Measurements from ENCODE around the gene BANP.

Gene BANP

DNA sequence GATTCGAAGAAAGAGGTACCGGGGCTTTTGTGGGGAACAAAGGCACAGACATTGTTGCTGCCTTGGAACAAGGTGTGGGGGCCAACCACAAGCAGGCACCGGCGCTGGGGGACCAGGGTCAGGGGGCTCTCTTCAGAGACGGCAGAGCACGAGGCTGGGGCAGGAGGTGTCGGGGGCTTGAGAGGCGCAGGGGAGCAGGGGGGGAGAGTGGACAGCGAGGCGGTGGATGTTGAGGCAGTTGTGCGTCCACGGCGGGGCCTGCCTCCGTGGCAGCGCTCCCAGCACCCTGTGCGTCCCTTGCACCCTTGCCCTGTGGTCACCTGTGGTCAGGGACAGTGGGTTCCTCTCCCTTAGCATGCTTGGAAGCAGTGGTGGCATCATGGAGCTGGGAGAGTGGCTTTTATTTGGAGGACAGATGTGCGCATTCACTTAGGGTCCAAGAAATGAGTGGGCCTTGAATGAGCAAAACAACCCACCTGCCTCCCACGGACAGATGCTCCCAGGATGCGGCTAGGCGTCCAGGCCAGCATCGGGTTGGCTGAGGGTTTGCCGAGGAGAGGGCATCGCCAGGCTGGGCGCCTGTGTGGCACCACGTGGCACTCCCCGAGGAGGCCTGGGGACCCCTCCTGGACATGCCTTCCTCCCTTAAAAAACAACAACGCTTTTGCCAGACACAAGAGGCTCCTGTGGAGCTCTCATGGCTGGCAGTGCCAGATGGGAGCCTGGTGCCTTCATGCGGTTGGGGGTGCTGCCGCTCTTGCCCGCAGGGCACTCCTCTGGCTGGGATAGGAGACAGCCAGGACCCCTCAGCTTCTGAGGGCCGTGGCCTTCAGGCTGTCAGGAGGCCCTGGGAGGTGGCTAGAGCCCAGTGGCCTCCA, 113.0 kb downstream of the BANP start:
- Histone ChIP-seq H4K91ac (ENCODE audit: low read depth, low read length) (no peak overlapping the region), H3K9me3 (ENCODE audit: insufficient read depth, low read depth, low read length) (peaks cover 3% of the 10 kb centered on the region), H3K23ac (ENCODE audit: low read length) (no peak overlapping the region), H3K4me2 (ENCODE audit: low read length) (no peak overlapping the region), H3K4me3 (ENCODE audit: low read depth, low read length) (no peak overlapping the region), H3K4ac (ENCODE audit: low read depth, low read length) (no peak overlapping the region), H3K4me1 (ENCODE audit: control insufficient read depth in 1 of 2, insufficient read depth in 2 of 2, low read length in 2 of 2) (peaks cover 19 to 20% of the 10 kb centered on the region in 2 experiments), H3K79me2 (ENCODE audit: control insufficient read depth, insufficient read depth, low read length, poor library complexity) (no peaks in the 10 kb centered on the region), H2BK5ac (ENCODE audit: low read depth, low read length, poor library complexity) (no peak overlapping the region), H2AFZ (ENCODE audit: insufficient read depth, low read length, poor library complexity) (no peak overlapping the region), H3K27ac (ENCODE audit: low read depth, low read length) (no peak overlapping the region), H4K12ac (ENCODE audit: low read depth, low read length) (peak overlapping the region; percentile 32), H3K79me1 (ENCODE audit: low read length) (peaks cover 8% of the 10 kb centered on the region), H4K8ac (ENCODE audit: low read depth, low read length) (no peak overlapping the region), H2AK5ac (ENCODE audit: low read length) (peak overlapping the region; percentile 17), H3K27me3 (ENCODE audit: insufficient read depth, low read length) (no peaks in the 10 kb centered on the region), H3K9ac (ENCODE audit: low read length) (no peak overlapping the region), H3K18ac (ENCODE audit: low read length) (peak overlapping the region; percentile 31), H3K14ac (ENCODE audit: low read length) (no peak overlapping the region), H3K36me3 (ENCODE audit: control insufficient read depth in 1 of 2, insufficient read depth in 2 of 2, low read length in 2 of 2) (peaks cover 21 to 23% of the 10 kb centered on the region in 2 experiments), H2BK12ac (ENCODE audit: low read length) (no peak overlapping the region), H2BK120ac (ENCODE audit: insufficient read depth, low read length, poor library complexity) (no peak overlapping the region)
- no peak for DNase-seq
- WGBS (ENCODE audit: extremely low coverage, insufficient coverage, insufficient read length) = no CpG with 5 or more reads among the region's 31 CpGs

DNA sequence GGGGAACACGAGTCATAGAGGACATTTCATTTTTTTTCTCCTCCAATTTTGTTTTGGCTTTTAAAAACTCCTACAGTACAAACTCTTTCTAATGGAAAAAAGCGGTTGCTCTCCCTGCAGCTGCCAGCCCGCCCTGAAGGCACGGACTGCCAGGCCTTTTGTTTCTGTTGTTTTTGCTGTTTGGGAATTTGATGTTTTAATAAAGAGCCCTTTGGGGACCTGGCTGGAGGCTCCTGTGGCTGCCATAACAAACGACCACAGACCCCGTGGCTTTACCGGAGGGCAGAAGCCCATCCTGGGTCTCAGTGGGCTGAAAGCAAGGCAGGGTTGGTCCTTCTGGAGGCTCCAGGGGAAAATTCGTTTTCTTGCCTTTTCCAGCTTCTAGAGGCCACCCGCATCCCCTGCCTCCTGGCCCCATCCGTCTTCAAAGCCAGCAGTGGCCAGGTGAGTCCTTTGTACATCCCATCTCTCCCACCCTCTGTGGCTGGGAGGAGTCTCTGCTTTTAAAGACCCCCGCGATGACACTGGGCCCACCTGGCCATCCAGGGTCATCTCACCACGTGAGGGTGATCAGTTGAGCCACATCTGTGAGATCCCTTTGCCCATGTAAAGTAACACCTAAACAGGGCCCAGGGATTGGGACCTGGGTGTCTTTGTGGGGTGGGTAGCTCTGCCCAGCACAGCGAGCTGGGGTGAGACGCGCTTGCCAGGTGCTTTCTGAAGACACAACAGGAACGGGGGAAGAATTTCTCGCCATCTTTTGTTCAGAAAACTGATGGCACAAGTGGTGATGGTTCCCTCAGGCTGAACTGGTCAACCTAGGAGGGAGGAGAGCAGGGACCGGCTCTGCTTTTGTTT, 113.9 kb downstream of the BANP start:
- Histone ChIP-seq H3K4me1 (ENCODE audit: control insufficient read depth in 1 of 2, insufficient read depth in 2 of 2, low read length in 2 of 2) (peaks cover 19 to 20% of the 10 kb centered on the region in 2 experiments), H3K14ac (ENCODE audit: low read length) (no peak overlapping the region), H3K79me2 (ENCODE audit: control insufficient read depth, insufficient read depth, low read length, poor library complexity) (no peaks in the 10 kb centered on the region), H2BK5ac (ENCODE audit: low read depth, low read length, poor library complexity) (no peak overlapping the region), H3K4ac (ENCODE audit: low read depth, low read length) (no peak overlapping the region), H3K18ac (ENCODE audit: low read length) (no peak overlapping the region), H3K4me3 (ENCODE audit: low read depth, low read length) (no peak overlapping the region), H3K36me3 (ENCODE audit: control insufficient read depth in 1 of 2, insufficient read depth in 2 of 2, low read length in 2 of 2) (peaks cover 21 to 23% of the 10 kb centered on the region in 2 experiments), H4K8ac (ENCODE audit: low read depth, low read length) (no peak overlapping the region), H3K79me1 (ENCODE audit: low read length) (peaks cover 8% of the 10 kb centered on the region), H4K12ac (ENCODE audit: low read depth, low read length) (no peak overlapping the region), H2BK120ac (ENCODE audit: insufficient read depth, low read length, poor library complexity) (no peak overlapping the region), H3K23ac (ENCODE audit: low read length) (no peak overlapping the region), H4K91ac (ENCODE audit: low read depth, low read length) (no peak overlapping the region), H3K27ac (ENCODE audit: low read depth, low read length) (no peak overlapping the region), H3K4me2 (ENCODE audit: low read length) (no peak overlapping the region), H2AK5ac (ENCODE audit: low read length) (no peak overlapping the region), H2AFZ (ENCODE audit: insufficient read depth, low read length, poor library complexity) (no peak overlapping the region), H3K27me3 (ENCODE audit: insufficient read depth, low read length) (no peaks in the 10 kb centered on the region), H3K9me3 (ENCODE audit: insufficient read depth, low read depth, low read length) (peaks cover 3% of the 10 kb centered on the region), H2BK12ac (ENCODE audit: low read length) (no peak overlapping the region), H3K9ac (ENCODE audit: low read length) (no peak overlapping the region)
- DNase-seq = no peak
- no CpG with 5 or more reads among the region's 19 CpGs for WGBS (ENCODE audit: extremely low coverage, insufficient coverage, insufficient read length)

DNA sequence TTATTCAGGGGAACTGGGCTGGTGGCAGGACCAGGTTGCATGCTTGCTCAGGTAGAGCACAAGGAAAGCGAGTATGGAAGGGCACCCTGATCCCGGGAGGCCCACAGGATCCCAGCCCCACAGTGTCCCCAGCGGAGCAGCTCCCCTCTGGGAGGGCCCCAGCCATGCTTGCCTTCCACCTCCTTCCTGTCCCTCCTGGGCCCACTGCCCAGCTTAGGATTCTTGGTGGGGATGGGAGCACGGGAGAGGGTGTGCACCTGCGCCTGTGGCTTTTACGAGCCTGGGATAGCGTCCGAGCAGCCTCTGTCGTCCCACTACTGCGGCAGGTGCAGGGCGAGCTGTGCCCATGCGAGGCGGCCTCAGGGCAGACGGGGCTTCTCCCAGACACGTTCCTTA, 114.5 kb downstream of the BANP start:
- H3K4me3 ChIP-seq (ENCODE audit: low read depth, low read length) = no peak overlapping the region
- WGBS (ENCODE audit: extremely low coverage, insufficient coverage, insufficient read length) = no CpG with 5 or more reads among the region's 15 CpGs
- H3K4me1 ChIP-seq (ENCODE audit: control insufficient read depth in 1 of 2, insufficient read depth in 2 of 2, low read length in 2 of 2) = peaks cover 19 to 20% of the 10 kb centered on the region in 2 experiments
- no peak overlapping the region for H3K9ac ChIP-seq (ENCODE audit: low read length)
- no peak overlapping the region for H3K18ac ChIP-seq (ENCODE audit: low read length)
- H3K27me3 ChIP-seq (ENCODE audit: insufficient read depth, low read length) = no peaks in the 10 kb centered on the region
- peaks cover 8% of the 10 kb centered on the region for H3K79me1 ChIP-seq (ENCODE audit: low read length)
- no peak overlapping the region for H2BK120ac ChIP-seq (ENCODE audit: insufficient read depth, low read length, poor library complexity)
- no peak overlapping the region for H3K4me2 ChIP-seq (ENCODE audit: low read length)
- peaks cover 3% of the 10 kb centered on the region for H3K9me3 ChIP-seq (ENCODE audit: insufficient read depth, low read depth, low read length)
- H2AK5ac ChIP-seq (ENCODE audit: low read length) = no peak overlapping the region
- H3K27ac ChIP-seq (ENCODE audit: low read depth, low read length) = no peak overlapping the region
- no peak overlapping the region for H3K4ac ChIP-seq (ENCODE audit: low read depth, low read length)
- no peak overlapping the region for H2AFZ ChIP-seq (ENCODE audit: insufficient read depth, low read length, poor library complexity)
- no peaks in the 10 kb centered on the region for H3K79me2 ChIP-seq (ENCODE audit: control insufficient read depth, insufficient read depth, low read length, poor library complexity)
- peaks cover 20 to 22% of the 10 kb centered on the region in 2 experiments for H3K36me3 ChIP-seq (ENCODE audit: control insufficient read depth in 1 of 2, insufficient read depth in 2 of 2, low read length in 2 of 2)
- no peak overlapping the region for H4K91ac ChIP-seq (ENCODE audit: low read depth, low read length)
- no peak for DNase-seq
- H3K14ac ChIP-seq (ENCODE audit: low read length) = no peak overlapping the region
- no peak overlapping the region for H3K23ac ChIP-seq (ENCODE audit: low read length)
- H2BK12ac ChIP-seq (ENCODE audit: low read length) = no peak overlapping the region
- H4K8ac ChIP-seq (ENCODE audit: low read depth, low read length) = no peak overlapping the region
- H4K12ac ChIP-seq (ENCODE audit: low read depth, low read length) = no peak overlapping the region
- no peak overlapping the region for H2BK5ac ChIP-seq (ENCODE audit: low read depth, low read length, poor library complexity)

DNA sequence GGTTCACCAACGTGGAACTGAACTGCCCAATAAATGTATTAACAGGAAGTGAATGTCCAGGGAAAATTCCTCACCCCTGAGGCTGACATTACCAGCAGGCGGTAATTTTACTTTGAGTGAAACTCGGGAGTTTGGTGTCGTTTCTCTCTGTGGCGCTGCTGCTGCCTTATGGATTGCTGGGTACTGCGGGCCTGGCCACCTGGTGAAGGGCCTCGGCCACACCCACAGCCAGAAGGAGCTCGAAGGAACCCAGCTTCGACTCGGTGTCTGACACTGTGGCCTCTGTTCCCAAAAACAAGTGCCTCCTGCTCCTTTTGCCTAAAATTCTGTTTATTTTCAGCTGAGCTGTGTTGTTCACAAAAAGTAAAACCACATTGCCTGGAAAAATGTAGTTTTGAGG, 115.0 kb downstream of the BANP start:
- no peak overlapping the region for H3K4me2 ChIP-seq (ENCODE audit: low read length)

More for the DNA sequence above, 115.0 kb downstream of the BANP start:
- H2BK5ac ChIP-seq (ENCODE audit: low read depth, low read length, poor library complexity) = no peak overlapping the region
- H3K23ac ChIP-seq (ENCODE audit: low read length) = no peak overlapping the region
- H3K4me3 ChIP-seq (ENCODE audit: low read depth, low read length) = no peak overlapping the region
- peaks cover 24% of the 10 kb centered on the region in 2 experiments for H3K36me3 ChIP-seq (ENCODE audit: control insufficient read depth in 1 of 2, insufficient read depth in 2 of 2, low read length in 2 of 2)
- no peak overlapping the region for H4K12ac ChIP-seq (ENCODE audit: low read depth, low read length)
- no CpG with 5 or more reads among the region's 10 CpGs for WGBS (ENCODE audit: extremely low coverage, insufficient coverage, insufficient read length)
- no peak overlapping the region for H2AFZ ChIP-seq (ENCODE audit: insufficient read depth, low read length, poor library complexity)
- no peak overlapping the region for H3K14ac ChIP-seq (ENCODE audit: low read length)
- H4K91ac ChIP-seq (ENCODE audit: low read depth, low read length) = no peak overlapping the region
- H3K79me2 ChIP-seq (ENCODE audit: control insufficient read depth, insufficient read depth, low read length, poor library complexity) = no peaks in the 10 kb centered on the region
- peaks cover 3% of the 10 kb centered on the region for H3K9me3 ChIP-seq (ENCODE audit: insufficient read depth, low read depth, low read length)
- no peak overlapping the region for H3K18ac ChIP-seq (ENCODE audit: low read length)
- H2BK120ac ChIP-seq (ENCODE audit: insufficient read depth, low read length, poor library complexity) = no peak overlapping the region
- no peaks in the 10 kb centered on the region for H3K27me3 ChIP-seq (ENCODE audit: insufficient read depth, low read length)
- H4K8ac ChIP-seq (ENCODE audit: low read depth, low read length) = no peak overlapping the region
- no peak for DNase-seq
- no peak overlapping the region for H2AK5ac ChIP-seq (ENCODE audit: low read length)
- no peak overlapping the region for H3K4ac ChIP-seq (ENCODE audit: low read depth, low read length)
- peaks cover 19 to 20% of the 10 kb centered on the region in 2 experiments for H3K4me1 ChIP-seq (ENCODE audit: control insufficient read depth in 1 of 2, insufficient read depth in 2 of 2, low read length in 2 of 2)
- no peak overlapping the region for H2BK12ac ChIP-seq (ENCODE audit: low read length)
- H3K9ac ChIP-seq (ENCODE audit: low read length) = no peak overlapping the region
- no peak overlapping the region for H3K27ac ChIP-seq (ENCODE audit: low read depth, low read length)
- H3K79me1 ChIP-seq (ENCODE audit: low read length) = peaks cover 8% of the 10 kb centered on the region

Data from trophoblast cell (in vitro differentiated cells and primary cell).